Osteoblast (primary cell): ENCODE data around the gene PAK5. TPM values are rescaled to one million over a fixed set of nuclear protein-coding genes. Genes with fewer than 3 reads are reported as not detected.

Experiments
- DNase-seq: peaks from one replicate; pipeline ENCODE4 v3.0.0; 2011; ENCODE audit warnings: low spot score, mixed read lengths; ENCODE audit not compliant: insufficient read length; ENCODE audit errors: missing footprints
- H2AFZ ChIP-seq: 2 replicates; pipeline ENCODE4 v1.6.0; 2011; ENCODE audit warnings: mild to moderate bottlenecking, low read length
- H3K27ac ChIP-seq: 2 replicates; pipeline ENCODE4 v1.5.1; 2011; ENCODE audit warnings: mild to moderate bottlenecking, low read depth, low read length, moderate library complexity
- H3K27me3 ChIP-seq: 2 replicates; pipeline ENCODE4 v1.6.0; 2012; ENCODE audit warnings: mild to moderate bottlenecking, control low read depth, inconsistent platforms, low read length, moderate library complexity; ENCODE audit not compliant: insufficient read depth
- H3K36me3 ChIP-seq: 2 replicates; pipeline ENCODE4 v1.5.1; 2011; ENCODE audit warnings: mild to moderate bottlenecking, low read length, control low read depth, moderate library complexity; ENCODE audit not compliant: insufficient read depth
- H3K4me1 ChIP-seq: 2 replicates; pipeline ENCODE4 v1.5.1; 2011; ENCODE audit warnings: mild to moderate bottlenecking, low read length, control low read depth, moderate library complexity; ENCODE audit not compliant: insufficient read depth
- H3K4me2 ChIP-seq: 2 replicates; pipeline ENCODE4 v1.6.0; 2011; ENCODE audit warnings: mild to moderate bottlenecking, low read length; ENCODE audit not compliant: insufficient read depth
- H3K4me3 ChIP-seq: fragments of 200-600 bp; sonication (generic); 3 replicates; pipeline ENCODE4 v1.5.1; 2012; ENCODE audit warnings: mild to moderate bottlenecking, low read length, inconsistent platforms; ENCODE audit not compliant: insufficient read depth
- H3K79me2 ChIP-seq: 2 replicates; pipeline ENCODE4 v1.6.0; 2012; ENCODE audit warnings: mild to moderate bottlenecking, low read length, control low read depth, inconsistent platforms; ENCODE audit not compliant: insufficient read depth
- H3K9me3 ChIP-seq: 2 replicates; pipeline ENCODE4 v1.5.1; 2011; ENCODE audit warnings: low read depth, low read length, control low read depth
- H4K20me1 ChIP-seq: 2 replicates; pipeline ENCODE4 v1.6.0; 2012; ENCODE audit warnings: mild to moderate bottlenecking, low read length, control low read depth; ENCODE audit not compliant: insufficient read depth
- total RNA-seq: library from RNA; depleted of rRNA; stranded (reverse); fragments of >200 nt; gene quantifications from 2 replicates; pipeline ENCODE4 v1.2.3, GENCODE V29; 2012
- TF ChIP-seq, protein P1 (sequence below): IDR thresholded peaks from 2 replicates; pipeline ENCODE4 v1.5.1; 2011; ENCODE audit warnings: mild to moderate bottlenecking, low read depth, low read length, moderate library complexity; ENCODE audit errors: extremely low read depth

The PAK5 gene
- total RNA-seq, 1 donor = not detected

DNA sequence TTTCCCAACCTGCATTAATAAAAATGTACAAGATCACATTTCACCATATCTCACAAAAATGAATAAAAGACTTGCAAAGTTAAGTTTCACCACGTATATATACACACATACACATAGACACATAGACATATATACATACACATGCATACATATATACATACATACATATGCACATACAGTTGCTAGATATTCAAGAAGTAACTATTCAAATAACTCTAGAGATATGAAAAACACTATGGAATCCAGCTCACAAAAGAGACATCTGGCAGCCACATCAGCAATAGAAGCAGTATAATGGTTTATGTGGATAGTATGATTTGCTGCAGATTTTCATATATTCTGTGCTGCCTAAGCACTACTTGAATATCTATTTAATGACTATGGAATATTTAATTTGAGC is 28.1 kb downstream of the PAK5 start:
- no peaks in the 10 kb centered on the region for H4K20me1 ChIP-seq
- H2AFZ ChIP-seq = no peak overlapping the region
- no peak overlapping the region for H3K4me3 ChIP-seq
- H3K9me3 ChIP-seq = no peaks in the 10 kb centered on the region
- H3K79me2 ChIP-seq = no peaks in the 10 kb centered on the region
- TF ChIP-seq, protein P1, sequence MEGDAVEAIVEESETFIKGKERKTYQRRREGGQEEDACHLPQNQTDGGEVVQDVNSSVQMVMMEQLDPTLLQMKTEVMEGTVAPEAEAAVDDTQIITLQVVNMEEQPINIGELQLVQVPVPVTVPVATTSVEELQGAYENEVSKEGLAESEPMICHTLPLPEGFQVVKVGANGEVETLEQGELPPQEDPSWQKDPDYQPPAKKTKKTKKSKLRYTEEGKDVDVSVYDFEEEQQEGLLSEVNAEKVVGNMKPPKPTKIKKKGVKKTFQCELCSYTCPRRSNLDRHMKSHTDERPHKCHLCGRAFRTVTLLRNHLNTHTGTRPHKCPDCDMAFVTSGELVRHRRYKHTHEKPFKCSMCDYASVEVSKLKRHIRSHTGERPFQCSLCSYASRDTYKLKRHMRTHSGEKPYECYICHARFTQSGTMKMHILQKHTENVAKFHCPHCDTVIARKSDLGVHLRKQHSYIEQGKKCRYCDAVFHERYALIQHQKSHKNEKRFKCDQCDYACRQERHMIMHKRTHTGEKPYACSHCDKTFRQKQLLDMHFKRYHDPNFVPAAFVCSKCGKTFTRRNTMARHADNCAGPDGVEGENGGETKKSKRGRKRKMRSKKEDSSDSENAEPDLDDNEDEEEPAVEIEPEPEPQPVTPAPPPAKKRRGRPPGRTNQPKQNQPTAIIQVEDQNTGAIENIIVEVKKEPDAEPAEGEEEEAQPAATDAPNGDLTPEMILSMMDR = no peak
- no peak for DNase-seq
- no peaks in the 10 kb centered on the region for H3K4me1 ChIP-seq
- no peak overlapping the region for H3K27ac ChIP-seq
- no peaks in the 10 kb centered on the region for H3K36me3 ChIP-seq
- no peak overlapping the region for H3K4me2 ChIP-seq
- no peaks in the 10 kb centered on the region for H3K27me3 ChIP-seq

- Histone ChIP-seq H3K4me1 (no peaks in the 10 kb centered on the region), H3K27me3 (no peaks in the 10 kb centered on the region), H3K4me3 (no peak overlapping the region), H3K9me3 (no peaks in the 10 kb centered on the region), H4K20me1 (no peaks in the 10 kb centered on the region), H3K36me3 (no peaks in the 10 kb centered on the region), H3K27ac (no peak overlapping the region), H3K4me2 (no peak overlapping the region), H3K79me2 (no peaks in the 10 kb centered on the region), H2AFZ (no peak overlapping the region)
- TF ChIP-seq, protein P1 = no peak
- no peak for DNase-seq
Measured at GRCh38 chr20:9809271-9809670, 29.6 kb downstream of the PAK5 start.

DNA sequence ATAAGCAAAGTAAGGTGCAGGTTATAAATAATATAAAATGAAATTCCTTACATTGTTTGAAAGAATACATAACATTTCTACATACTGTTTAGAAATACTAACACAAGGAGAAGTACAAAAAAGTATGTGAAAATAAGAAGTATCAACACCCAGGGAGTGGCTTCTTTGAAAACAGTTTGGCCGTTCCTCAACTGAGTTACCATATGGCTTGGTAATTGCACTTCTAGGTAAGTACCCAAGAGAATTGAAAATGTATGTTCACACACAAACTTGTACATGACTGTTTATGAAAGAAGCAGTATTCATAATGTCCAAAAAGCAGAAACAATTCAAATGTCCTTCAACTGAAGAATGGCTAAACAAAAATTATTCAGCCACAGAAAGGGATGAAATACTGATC is 30.7 kb downstream of the PAK5 start:
- Histone ChIP-seq H3K4me1 (no peaks in the 10 kb centered on the region), H4K20me1 (no peaks in the 10 kb centered on the region), H3K9me3 (no peaks in the 10 kb centered on the region), H3K27me3 (no peaks in the 10 kb centered on the region), H2AFZ (no peak overlapping the region), H3K36me3 (no peaks in the 10 kb centered on the region), H3K4me3 (no peak overlapping the region), H3K79me2 (no peaks in the 10 kb centered on the region), H3K4me2 (no peak overlapping the region), H3K27ac (no peak overlapping the region)
- TF ChIP-seq, protein P1 = no peak
- no peak for DNase-seq

GRCh38 chr20:9807136-9807535 is 31.7 kb downstream of the PAK5 start:
- Histone ChIP-seq H4K20me1 (no peaks in the 10 kb centered on the region), H3K4me2 (no peak overlapping the region), H3K27me3 (no peaks in the 10 kb centered on the region), H3K36me3 (no peaks in the 10 kb centered on the region), H3K27ac (no peak overlapping the region), H3K4me3 (no peak overlapping the region), H2AFZ (no peak overlapping the region), H3K9me3 (no peaks in the 10 kb centered on the region), H3K79me2 (no peaks in the 10 kb centered on the region), H3K4me1 (no peaks in the 10 kb centered on the region)
- DNase-seq = no peak
- TF ChIP-seq, protein P1 = no peak
